COR-L47 (cell line): ENCODE results near the gene PEF1.
"Not testable (repeated sequence)": the region's sequence is repeated elsewhere in the genome, so short reads cannot be mapped to it uniquely, and the experiment has no call there.

Experiments
- DNase-seq: peaks from one replicate; lab custom pipeline; 2025; lab: John Stamatoyannopoulos, UW

Gene PEF1

GRCh38 chr1:31609514-31610118, 35.1 kb downstream of the PEF1 start:
- DNase-seq = no peak

DNA sequence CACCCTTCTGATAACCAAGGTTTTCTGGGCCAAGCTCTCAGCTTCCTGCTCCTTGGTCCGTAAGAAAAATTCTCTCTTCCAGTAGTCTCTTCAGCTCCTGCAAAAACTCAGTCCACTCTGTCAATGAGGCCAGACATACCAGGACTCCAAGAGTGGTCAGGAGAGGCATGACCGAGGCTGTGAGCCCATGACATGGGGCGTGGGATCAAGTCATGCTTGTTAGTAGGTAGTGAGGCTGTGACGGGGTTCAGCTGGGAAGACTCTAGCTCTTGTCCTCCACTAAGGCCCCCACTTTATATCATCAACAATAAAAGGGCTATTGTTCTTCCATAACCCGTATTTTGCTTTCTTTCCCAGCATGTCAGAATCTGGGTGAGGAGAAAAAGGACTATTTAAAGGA, 37.3 kb downstream of the PEF1 start:
- DNase-seq = no peak

DNA sequence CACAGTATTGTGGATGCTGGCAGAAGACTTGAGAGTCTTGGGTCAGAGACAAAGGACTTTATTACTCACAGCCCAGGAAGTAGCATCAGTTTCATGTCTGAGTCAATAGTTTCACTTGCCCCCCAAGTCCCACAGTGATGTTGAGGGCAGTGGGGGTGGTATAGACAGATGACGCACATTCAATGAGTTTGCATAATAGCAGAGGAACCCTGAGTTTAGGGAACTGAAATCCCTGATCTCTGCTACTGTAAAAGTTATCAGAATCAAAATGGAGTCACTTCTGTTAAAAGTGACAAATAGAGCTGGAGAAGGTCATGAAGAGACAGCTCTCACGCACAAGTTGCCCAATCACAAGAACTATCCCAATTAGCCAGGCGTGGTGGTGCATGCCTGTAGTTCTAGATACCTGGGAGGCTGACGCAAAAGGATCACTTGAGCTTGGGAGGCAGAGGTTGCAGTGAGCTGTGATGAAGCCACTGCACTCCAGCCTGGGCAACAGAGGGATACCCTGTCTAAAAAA, 38.7 kb downstream of the PEF1 start:
- no peak for DNase-seq

- DNase-seq = no peak
Observed at GRCh38 chr1:31602081-31602480, 42.6 kb downstream of the PEF1 start.

- no peak for DNase-seq
Observed at GRCh38 chr1:31600641-31601040, 44.0 kb downstream of the PEF1 start.

DNA sequence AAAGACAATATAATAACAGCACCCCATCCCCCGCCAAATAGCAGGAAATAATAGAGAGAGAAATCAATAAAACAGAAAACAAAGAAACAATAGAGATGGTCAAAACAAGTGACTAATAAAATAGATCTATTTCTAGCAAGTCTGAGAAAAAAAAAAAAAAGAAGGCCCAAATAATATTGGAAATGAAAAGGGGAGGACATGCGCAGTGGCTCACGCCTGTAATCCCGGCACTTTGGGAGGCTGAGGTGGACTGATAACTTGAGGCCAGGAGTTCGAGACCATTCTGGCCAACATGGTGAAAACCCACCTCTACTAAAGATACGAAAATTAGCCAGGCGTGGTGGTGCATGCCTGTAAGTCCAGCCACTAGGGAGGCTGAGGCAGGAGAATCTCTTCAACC, 45.7 kb downstream of the PEF1 start:
- no peak for DNase-seq

GRCh38 chr1:31596737-31597097, 48.0 kb downstream of the PEF1 start:
- DNase-seq = no peak

DNA sequence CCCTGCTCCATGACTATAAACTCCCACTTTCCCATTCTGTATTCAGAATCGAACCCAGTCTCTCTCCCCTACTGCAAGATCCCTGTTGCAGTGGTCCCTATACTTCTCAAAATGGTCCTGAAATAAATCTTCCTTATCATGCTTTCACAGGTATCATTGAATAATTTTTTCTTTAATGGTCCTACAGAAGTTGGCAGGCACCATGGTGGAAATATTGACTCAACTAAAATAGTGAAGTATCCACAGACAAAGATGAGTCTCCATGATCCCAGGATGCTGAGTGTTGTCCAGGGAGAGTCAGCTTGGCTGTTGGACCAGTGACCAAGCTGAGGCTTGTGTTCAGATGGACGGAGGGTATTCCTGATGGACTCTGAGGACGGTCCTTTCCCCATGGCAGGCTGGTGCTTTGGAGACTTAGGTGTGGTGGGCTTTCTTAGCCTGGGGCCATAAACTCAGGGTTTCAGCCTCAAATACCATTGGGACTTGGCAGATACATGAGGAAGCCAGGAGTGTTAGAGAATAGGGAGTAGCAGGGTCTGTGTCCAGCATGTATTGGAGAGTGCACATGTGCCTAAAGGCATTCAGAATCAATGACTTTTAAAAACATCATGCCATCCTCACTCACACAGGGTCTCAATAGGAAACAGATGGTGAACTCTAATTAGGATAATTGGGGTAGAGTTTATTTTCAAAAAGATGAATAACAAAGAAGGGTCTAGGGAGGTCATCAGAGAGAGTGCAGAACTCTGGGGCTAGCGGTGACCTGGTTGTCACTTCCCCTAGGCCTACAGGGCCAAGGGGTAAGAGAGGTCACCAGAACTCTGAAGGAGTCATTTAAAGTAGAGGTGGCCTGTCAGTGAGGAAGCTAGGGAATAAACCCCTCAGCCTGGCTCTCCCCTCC, 48.6 kb downstream of the PEF1 start:
- DNase-seq = no peak

- DNase-seq = peak; percentile 62
Observed at GRCh38 chr1:31593770-31594632, 50.7 kb downstream of the PEF1 start.

DNA sequence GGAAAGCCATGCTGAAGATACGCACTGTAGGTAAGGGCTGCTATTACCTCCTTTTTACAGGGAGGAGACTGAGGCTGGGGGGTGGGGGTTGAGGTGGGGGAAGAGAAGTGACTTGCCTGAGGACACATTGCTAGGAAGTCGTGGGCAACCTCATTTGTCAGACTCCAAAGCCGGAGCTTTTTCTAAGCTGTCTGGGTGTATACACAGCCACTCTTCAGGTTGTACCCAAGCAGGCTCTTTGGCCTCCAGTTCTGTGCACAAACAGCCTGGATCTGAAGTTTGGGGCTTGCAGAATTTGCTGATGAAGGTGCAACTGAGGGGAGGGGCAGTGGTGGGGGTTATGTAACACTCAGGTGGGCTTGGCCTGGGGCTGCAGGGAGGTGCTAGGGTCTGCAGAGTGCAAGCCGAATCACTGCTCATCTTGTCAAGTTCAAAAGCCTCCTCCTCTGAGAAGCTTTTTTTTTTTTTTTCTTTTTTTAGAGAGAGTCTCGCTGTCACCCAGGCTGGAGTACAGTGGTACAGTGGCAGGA, 51.5 kb downstream of the PEF1 start:
- DNase-seq = no peak

- DNase-seq = no peak
Observed at GRCh38 chr1:31592132-31592531, 52.5 kb downstream of the PEF1 start.

- peak; percentile 7 for DNase-seq
Observed at GRCh38 chr1:31591425-31592093, 53.1 kb downstream of the PEF1 start.

GRCh38 chr1:31588751-31589515, 55.7 kb downstream of the PEF1 start:
- DNase-seq = no peak

- DNase-seq = peak; percentile 14
Observed at GRCh38 chr1:31587720-31588423, 56.8 kb downstream of the PEF1 start.

DNA sequence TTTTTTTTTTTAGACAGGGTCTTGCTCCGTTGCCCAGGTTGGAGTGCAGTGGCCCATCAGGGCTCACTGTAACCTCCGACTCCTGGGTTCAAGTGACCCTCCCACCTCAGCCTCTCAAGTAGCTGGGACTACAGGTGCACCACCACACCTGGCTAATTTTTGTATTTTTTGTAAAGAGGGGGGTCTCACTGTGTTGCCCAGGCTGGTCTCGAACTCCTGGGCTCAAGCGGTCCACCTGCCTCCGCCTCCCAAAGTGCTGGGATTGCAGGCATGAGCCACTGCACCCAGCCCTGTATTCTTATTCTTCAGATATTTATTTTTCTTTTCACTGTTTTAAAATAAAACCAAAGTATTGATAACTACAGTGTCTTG, 57.4 kb downstream of the PEF1 start:
- not testable (repeated sequence) for DNase-seq

- no peak for DNase-seq
Observed at GRCh38 chr1:31586376-31587327, 58.0 kb downstream of the PEF1 start.

DNA sequence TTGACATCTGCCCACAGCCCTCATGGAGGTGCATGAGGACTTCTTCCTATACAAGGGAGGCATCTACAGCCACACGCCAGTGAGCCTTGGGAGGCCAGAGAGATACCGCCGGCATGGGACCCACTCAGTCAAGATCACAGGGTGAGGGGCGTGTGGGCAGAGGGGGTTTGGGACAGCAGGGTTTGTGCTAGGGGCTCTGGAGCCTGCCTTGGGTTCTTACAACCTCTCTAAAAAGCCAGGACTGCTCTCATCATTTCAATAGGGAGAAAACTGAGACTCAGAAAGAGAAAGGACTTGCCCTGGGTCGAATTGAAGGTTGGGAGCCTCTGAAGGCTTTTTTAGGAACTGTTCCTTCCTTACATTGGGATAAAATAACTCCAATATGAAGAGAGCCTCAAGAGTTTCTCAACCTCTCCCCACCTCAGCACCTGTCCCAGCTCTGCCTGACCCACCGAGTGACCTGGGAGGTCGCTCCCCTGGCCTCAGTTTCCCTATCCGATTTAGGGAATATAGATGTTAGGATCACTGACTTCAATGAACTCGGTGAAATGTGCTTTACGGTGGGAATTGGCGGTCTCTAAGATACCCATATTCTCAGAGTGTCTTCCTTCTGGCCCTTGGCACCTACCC, 58.8 kb downstream of the PEF1 start:
- DNase-seq = no peak

DNA sequence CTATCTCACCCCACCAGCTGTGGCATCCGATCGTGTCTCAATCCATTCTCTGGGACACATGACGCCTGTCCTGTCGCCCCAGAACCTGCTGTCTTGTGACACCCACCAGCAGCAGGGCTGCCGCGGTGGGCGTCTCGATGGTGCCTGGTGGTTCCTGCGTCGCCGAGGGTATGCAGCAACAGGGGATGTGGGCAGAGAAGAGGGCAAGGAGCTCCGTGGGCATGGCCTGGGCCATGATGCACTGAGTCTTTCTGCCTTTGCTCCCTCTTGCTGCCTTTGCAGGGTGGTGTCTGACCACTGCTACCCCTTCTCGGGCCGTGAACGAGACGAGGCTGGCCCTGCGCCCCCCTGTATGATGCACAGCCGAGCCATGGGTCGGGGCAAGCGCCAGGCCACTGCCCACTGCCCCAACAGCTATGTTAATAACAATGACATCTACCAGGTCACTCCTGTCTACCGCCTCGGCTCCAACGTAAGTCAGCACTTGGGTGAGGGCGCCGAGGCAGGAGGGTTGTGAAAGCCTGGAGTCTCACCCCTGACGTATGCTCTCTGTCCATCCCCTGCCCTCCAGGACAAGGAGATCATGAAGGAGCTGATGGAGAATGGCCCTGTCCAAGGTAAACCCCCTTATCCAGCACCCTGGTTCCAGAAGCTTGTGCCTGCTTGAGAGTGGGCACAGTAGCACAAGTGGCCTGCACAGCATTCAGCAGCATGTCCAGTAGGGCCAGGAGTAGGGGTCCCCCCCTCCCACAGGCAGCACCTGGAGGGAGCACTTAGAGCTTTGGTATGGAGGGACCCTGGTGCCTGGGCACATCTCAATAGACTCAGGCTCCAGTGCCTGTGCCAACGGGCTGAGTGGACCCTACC, 59.6 kb downstream of the PEF1 start:
- DNase-seq = no peak
